ENCODE measurements around the gene ENPP3. TPM values are rescaled to one million over a fixed set of nuclear protein-coding genes. Genes with fewer than 3 reads are reported as not detected.

ENPP3 gene
- total RNA-seq, 1 experiment from 2014 or later, result 0.15 TPM

DNA sequence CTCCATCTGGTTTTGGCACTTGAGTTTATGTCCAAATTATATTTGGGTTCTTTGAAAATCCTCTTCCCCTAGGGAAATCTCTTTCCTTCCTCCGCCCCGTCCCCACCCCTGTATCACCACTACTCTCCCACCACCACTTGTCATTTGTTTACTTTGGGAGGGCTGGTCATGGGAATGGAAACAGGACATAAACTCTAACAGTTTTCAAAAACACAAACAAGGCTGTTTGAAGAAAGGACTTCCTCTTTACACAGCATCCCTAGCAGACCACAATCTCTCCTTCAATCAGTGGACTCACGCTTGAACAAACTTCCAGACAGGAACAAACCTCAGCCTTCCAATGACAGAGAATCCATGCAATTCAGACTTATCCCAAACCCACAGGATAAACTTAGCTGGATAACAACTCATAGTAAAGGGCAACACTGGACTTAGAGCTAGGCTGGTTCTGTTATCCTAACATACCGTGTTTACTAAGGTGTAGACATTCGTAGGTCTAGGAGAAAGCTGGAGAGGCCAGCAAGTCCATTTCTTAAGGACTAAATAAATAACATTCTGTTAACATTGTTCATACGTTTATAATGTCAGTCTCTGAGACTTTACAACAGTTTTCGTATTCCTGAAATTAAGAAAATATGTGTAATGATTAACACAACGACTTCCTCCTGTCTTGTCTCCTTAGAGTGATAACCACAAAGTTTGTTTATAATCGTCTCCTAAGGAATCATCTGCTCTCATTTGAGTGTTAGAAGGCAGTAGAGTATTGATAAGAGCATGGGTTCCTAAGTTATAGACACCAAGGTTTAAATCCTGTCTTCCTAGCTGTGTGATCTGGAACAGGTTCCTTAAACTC lies 117.8 kb downstream of the ENPP3 start:
- Histone ChIP-seq H3K79me2 (ENCODE audit: insufficient read depth, low read length) (no peaks in the 10 kb centered on the region), H3K4ac (ENCODE audit: low read depth, low read length) (no peak overlapping the region), H3K4me2 (ENCODE audit: insufficient read depth, insufficient read length, low read length) (no peak overlapping the region), H4K8ac (replicated peaks; ENCODE audit: insufficient read length, low read depth, low read length) (no peak overlapping the region), H3K79me1 (ENCODE audit: insufficient read depth, low read depth, low read length, poor library complexity, severe bottlenecking) (no peaks in the 10 kb centered on the region), H2BK5ac (ENCODE audit: insufficient read length, low read length) (no peak overlapping the region), H2AFZ (ENCODE audit: low read length) (no peak overlapping the region), H4K20me1 (ENCODE audit: control insufficient read depth, insufficient read depth, insufficient read length) (no peaks in the 10 kb centered on the region), H3K23ac (ENCODE audit: insufficient read length, low read depth, low read length) (no peak overlapping the region), H3K23me2 (ENCODE audit: insufficient read length, low read depth, low read length, poor library complexity, severe bottlenecking) (no peaks in the 10 kb centered on the region), H2AK5ac (ENCODE audit: insufficient read length, low read length) (no peak overlapping the region), H2BK15ac (ENCODE audit: low read depth, low read length) (no peak overlapping the region), H2BK120ac (ENCODE audit: low read depth, low read length, poor library complexity, severe bottlenecking) (no peak overlapping the region), H3K27ac (ENCODE audit: insufficient read length, low read depth, low read length) (no peak overlapping the region), H3K27me3 (ENCODE audit: insufficient read depth, low read length) (no peaks in the 10 kb centered on the region), H3K18ac (ENCODE audit: insufficient read length, low read depth, low read length) (no peak overlapping the region), H3K14ac (ENCODE audit: insufficient read depth, low read length) (no peak overlapping the region), H3K9ac (ENCODE audit: extremely low read depth, insufficient read length, low read length) (no peak overlapping the region), H3K4me1 (ENCODE audit: insufficient read depth, low read length) (no peaks in the 10 kb centered on the region), H3T11ph (ENCODE audit: low read length) (no peak overlapping the region), H3K9me3 (ENCODE audit: control insufficient read depth, low read depth, low read length) (no peaks in the 10 kb centered on the region), H4K91ac (ENCODE audit: insufficient read length, low read depth, low read length) (no peak overlapping the region), H3K56ac (ENCODE audit: insufficient read length, low read depth, low read length) (no peak overlapping the region), H2BK12ac (ENCODE audit: insufficient read length, low read depth, low read length) (no peak overlapping the region), H2BK20ac (ENCODE audit: low read depth, low read length, poor library complexity, severe bottlenecking) (no peak overlapping the region), H4K5ac (ENCODE audit: insufficient read length, low read depth, low read length) (no peak overlapping the region)
- Mint-ChIP-seq H3K4me3 (no peak overlapping the region), H3K36me3 (ENCODE audit: insufficient read depth in 1 of 3, low read depth in 3 of 3) (no peaks in the 10 kb centered on the region), H3K9me3 (no peaks in the 10 kb centered on the region), H3K27me3 (ENCODE audit: low read depth) (peaks cover 10% of the 10 kb centered on the region; the same call in 1 of the 2 replicates), H3K27ac (no peak overlapping the region), H3K4me1 (no peaks in the 10 kb centered on the region)
- WGBS (ENCODE audit: extremely low coverage, insufficient read length, low lambda C conversion rate), result no CpG with 5 or more reads among the region's 9 CpGs
- TF ChIP-seq CTCF (conservative IDR thresholded peaks at IDR 0.05), result no peak
- no peak for DNase-seq

All from H9 (cell line).